Measurements from ENCODE around the gene DAPK2.

DAPK2 gene

GRCh38 chr15:64048781-64049460 is 2.6 kb upstream of the DAPK2 start:
- H2AFZ ChIP-seq (ENCODE audit: low read depth, low read length) = no peak overlapping the region
- no peak overlapping the region for H3K4me3 ChIP-seq (ENCODE audit: low read length)
- no peaks in the 10 kb centered on the region for H3K36me3 ChIP-seq (replicated peaks; ENCODE audit: low read depth, low read length)
- TF ChIP-seq EZH2phosphoT487 (IDR thresholded peaks at IDR 0.05; ENCODE audit: low read depth) (no peak), CTCF (IDR thresholded peaks at IDR 0.05; ENCODE audit: low read depth, low read length) (no peak)
- H3K4me2 ChIP-seq (ENCODE audit: low read length) = peak overlapping the region; percentile 40
- peaks cover 48% of the 10 kb centered on the region for H3K4me1 ChIP-seq (ENCODE audit: low read length)
- H4K20me1 ChIP-seq (ENCODE audit: insufficient read depth, low read length) = no peaks in the 10 kb centered on the region
- no peaks in the 10 kb centered on the region for H3K9me3 ChIP-seq (ENCODE audit: insufficient read depth, low read length)
- no peak overlapping the region for H3K27ac ChIP-seq (ENCODE audit: low read length)
- H3K79me2 ChIP-seq (ENCODE audit: low read length) = peaks cover 3% of the 10 kb centered on the region; the same call in 1 of the 2 replicates
- no peak overlapping the region for H3K9ac ChIP-seq (ENCODE audit: low read length)
- H3K27me3 ChIP-seq (ENCODE audit: low read depth, low read length) = no peaks in the 10 kb centered on the region

- H3K4me3 ChIP-seq (ENCODE audit: low read length) = peak overlapping the region; percentile 76
- peak overlapping the region; percentile 55 for H3K9ac ChIP-seq (ENCODE audit: low read length)
- peak overlapping the region; percentile 6; the same call in 1 of the 2 replicates for H2AFZ ChIP-seq (ENCODE audit: low read depth, low read length)
These were observed 388 bp downstream of the DAPK2 start for GRCh38 chr15:64045774-64046420.

GRCh38 chr15:64045101-64045435 is 1.2 kb downstream of the DAPK2 start:
- Histone ChIP-seq H3K4me1 (ENCODE audit: low read length) (peaks cover 53% of the 10 kb centered on the region), H3K27me3 (ENCODE audit: low read depth, low read length) (no peaks in the 10 kb centered on the region), H3K79me2 (ENCODE audit: low read length) (peaks cover 4% of the 10 kb centered on the region; the same call in 1 of the 2 replicates), H4K20me1 (ENCODE audit: insufficient read depth, low read length) (no peaks in the 10 kb centered on the region), H3K4me3 (ENCODE audit: low read length) (peak overlapping the region; percentile 76), H2AFZ (ENCODE audit: low read depth, low read length) (no peak overlapping the region), H3K9me3 (ENCODE audit: insufficient read depth, low read length) (no peaks in the 10 kb centered on the region), H3K36me3 (replicated peaks; ENCODE audit: low read depth, low read length) (no peaks in the 10 kb centered on the region), H3K4me2 (ENCODE audit: low read length) (peak overlapping the region; percentile 96), H3K27ac (ENCODE audit: low read length) (peak overlapping the region; percentile 64), H3K9ac (ENCODE audit: low read length) (peak overlapping the region; percentile 55)
- TF ChIP-seq EZH2phosphoT487 (IDR thresholded peaks at IDR 0.05; ENCODE audit: low read depth) = no peak
- TF ChIP-seq CTCF (IDR thresholded peaks at IDR 0.05; ENCODE audit: low read depth, low read length) = no peak

More at GRCh38 chr15:64045774-64046420, 388 bp downstream of the DAPK2 start:
- H3K27ac ChIP-seq (ENCODE audit: low read length) = peak overlapping the region; percentile 64; the same call in 1 of the 2 replicates
- H3K4me1 ChIP-seq (ENCODE audit: low read length) = peaks cover 53% of the 10 kb centered on the region
- TF ChIP-seq CTCF (IDR thresholded peaks at IDR 0.05; ENCODE audit: low read depth, low read length) (no peak), EZH2phosphoT487 (IDR thresholded peaks at IDR 0.05; ENCODE audit: low read depth) (no peak)
- H3K27me3 ChIP-seq (ENCODE audit: low read depth, low read length) = no peaks in the 10 kb centered on the region
- H3K79me2 ChIP-seq (ENCODE audit: low read length) = peaks cover 4% of the 10 kb centered on the region; the same call in 1 of the 2 replicates
- H3K9me3 ChIP-seq (ENCODE audit: insufficient read depth, low read length) = no peaks in the 10 kb centered on the region
- H3K4me2 ChIP-seq (ENCODE audit: low read length) = peak overlapping the region; percentile 96
- H4K20me1 ChIP-seq (ENCODE audit: insufficient read depth, low read length) = no peaks in the 10 kb centered on the region
- no peaks in the 10 kb centered on the region for H3K36me3 ChIP-seq (replicated peaks; ENCODE audit: low read depth, low read length)

- no peaks in the 10 kb centered on the region for H3K27me3 ChIP-seq (ENCODE audit: low read depth, low read length)
- peak overlapping the region; percentile 64 for H3K27ac ChIP-seq (ENCODE audit: low read length)
- peak overlapping the region; percentile 76 for H3K4me3 ChIP-seq (ENCODE audit: low read length)
- peak overlapping the region; percentile 55 for H3K9ac ChIP-seq (ENCODE audit: low read length)
- peak overlapping the region; percentile 96 for H3K4me2 ChIP-seq (ENCODE audit: low read length)
- H3K4me1 ChIP-seq (ENCODE audit: low read length) = peaks cover 51% of the 10 kb centered on the region
- H3K36me3 ChIP-seq (replicated peaks; ENCODE audit: low read depth, low read length) = no peaks in the 10 kb centered on the region
- H3K79me2 ChIP-seq (ENCODE audit: low read length) = peaks cover 4% of the 10 kb centered on the region; the same call in 1 of the 2 replicates
- no peaks in the 10 kb centered on the region for H4K20me1 ChIP-seq (ENCODE audit: insufficient read depth, low read length)
- H3K9me3 ChIP-seq (ENCODE audit: insufficient read depth, low read length) = no peaks in the 10 kb centered on the region
- no peak overlapping the region for H2AFZ ChIP-seq (ENCODE audit: low read depth, low read length)
- TF ChIP-seq CTCF (IDR thresholded peaks at IDR 0.05; ENCODE audit: low read depth, low read length) = no peak
- no peak for TF ChIP-seq EZH2phosphoT487 (IDR thresholded peaks at IDR 0.05; ENCODE audit: low read depth)
These were observed 1.8 kb downstream of the DAPK2 start for GRCh38 chr15:64044300-64045100.

All from OCI-LY3 (cell line).